Hematopoietic multipotent progenitor cell treated with erythropoietin and hydrocortisone succinate and interleukin-3 and kit ligand, for 6 days (in vitro differentiated cells): ENCODE data around the gene PSAPL1.
A peak's percentile ranks its signal among the peaks of the same experiment; 100 is the strongest.

Experiments
- DNase-seq: peaks from one replicate; pipeline ENCODE4 v3.0.0-alpha.2; 2015

PSAPL1 gene, protein sequence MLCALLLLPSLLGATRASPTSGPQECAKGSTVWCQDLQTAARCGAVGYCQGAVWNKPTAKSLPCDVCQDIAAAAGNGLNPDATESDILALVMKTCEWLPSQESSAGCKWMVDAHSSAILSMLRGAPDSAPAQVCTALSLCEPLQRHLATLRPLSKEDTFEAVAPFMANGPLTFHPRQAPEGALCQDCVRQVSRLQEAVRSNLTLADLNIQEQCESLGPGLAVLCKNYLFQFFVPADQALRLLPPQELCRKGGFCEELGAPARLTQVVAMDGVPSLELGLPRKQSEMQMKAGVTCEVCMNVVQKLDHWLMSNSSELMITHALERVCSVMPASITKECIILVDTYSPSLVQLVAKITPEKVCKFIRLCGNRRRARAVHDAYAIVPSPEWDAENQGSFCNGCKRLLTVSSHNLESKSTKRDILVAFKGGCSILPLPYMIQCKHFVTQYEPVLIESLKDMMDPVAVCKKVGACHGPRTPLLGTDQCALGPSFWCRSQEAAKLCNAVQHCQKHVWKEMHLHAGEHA

GRCh38 chr4:7434766-7435150, at the start of gene PSAPL1:
PSAPL1 (minus strand) TSS chr4:7434930; CDS start chr4:7434879, 51 bp downstream.
- DNase-seq = peak; percentile 4

GRCh38 chr4:7481227-7481626, 46.5 kb upstream of the PSAPL1 start:
- no peak for DNase-seq

DNA sequence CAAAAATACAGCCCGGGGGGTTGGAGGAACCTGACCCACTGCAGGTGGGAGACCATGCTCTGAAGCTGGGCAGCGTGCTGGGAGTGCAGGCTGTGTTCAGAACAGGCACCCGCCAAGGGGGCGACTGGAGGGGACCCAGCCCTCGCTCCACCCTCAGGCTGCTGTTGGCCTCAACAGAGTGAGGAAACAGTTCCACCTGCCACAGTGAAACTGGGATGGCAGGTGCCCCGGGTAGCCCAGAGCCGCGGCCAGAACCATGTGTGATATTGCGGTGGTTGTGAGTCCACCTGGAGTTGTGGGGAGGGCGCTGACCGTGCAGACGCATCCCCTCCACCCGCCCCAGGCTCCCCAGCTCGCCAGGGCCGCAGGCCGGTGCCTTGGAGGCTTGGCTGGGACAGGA, 45.7 kb upstream of the PSAPL1 start:
- DNase-seq = no peak

- DNase-seq = no peak
Measured at GRCh38 chr4:7478665-7479064, 43.9 kb upstream of the PSAPL1 start.

DNA sequence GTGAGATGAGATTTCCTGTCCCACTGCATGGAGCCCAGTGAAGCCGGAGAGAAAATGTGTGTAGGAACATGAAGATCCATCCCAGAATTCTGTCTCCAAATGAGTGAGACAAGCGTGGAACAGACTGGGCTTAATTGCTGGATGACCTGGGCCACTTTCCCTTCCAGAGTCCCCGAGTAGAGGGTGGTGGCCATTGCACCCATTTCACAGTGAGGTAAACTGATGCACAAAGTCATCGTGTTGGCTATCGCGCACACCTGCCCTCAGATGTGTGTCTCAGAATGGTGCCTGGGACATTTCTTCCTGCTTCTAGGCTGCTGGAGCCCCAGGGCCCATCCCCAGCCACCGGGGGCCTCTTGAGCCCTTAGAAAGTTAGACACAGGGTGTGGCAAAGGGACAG, 43.0 kb upstream of the PSAPL1 start:
- DNase-seq = no peak

DNA sequence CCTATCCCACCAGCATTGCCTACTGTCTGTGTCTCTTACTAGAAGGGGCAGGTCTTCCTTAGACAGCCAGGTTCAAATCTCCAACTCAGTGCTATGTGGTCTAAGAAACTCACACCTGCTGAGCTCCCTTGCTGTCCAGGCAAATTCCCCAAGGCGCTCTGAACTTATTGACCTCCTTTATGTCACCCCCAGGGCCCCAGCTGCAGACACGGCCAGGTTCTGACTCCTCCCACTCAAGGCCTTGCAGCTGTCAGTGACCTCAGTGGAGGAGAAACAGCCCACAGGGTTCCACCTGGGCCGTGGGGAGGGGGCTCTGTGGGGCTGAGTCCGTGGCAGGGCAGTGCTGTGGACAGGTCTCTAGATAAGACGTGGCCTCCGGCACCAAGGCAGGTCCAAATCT, 42.1 kb upstream of the PSAPL1 start:
- no peak for DNase-seq

- no peak for DNase-seq
Measured at GRCh38 chr4:7475207-7475606, 40.5 kb upstream of the PSAPL1 start.

DNA sequence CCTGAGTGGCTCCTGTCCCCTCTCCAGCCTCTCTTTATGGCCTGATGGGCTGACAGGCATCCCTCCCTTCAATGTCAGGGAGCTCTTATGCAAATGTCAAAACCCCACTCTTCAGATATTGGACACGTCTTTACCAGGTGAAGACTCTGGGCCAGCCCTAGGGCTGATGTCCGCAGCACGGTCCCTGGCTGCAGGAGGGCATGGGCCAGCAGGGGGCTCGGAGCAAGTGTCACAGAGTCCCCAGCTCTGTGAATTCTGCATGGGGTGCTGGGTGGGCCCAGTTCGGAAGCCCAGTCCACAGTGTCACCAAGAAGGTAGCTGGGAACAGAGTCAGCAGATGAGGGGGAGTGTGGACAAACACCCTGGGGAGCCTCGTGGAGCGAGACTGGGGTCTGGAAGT, 39.6 kb upstream of the PSAPL1 start:
- no peak for DNase-seq

DNA sequence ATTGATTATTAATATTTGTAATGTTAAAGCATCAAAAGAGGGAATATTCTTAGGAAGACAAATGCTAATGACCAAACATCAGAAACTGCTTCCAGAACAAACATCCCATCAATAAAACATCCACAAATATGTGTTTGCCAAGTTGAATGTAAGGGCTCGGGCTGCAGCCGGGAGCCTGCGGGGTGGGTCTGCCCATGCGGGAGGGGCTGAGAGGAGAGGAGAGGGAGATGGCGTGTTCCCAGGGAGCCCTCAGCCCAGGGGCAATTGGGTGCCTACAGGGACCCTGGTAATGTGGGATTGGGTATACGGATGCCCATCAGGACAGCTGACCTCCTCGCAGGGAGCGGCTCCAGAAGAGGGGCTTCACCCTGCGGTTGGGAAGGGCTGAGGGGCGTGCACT, 38.4 kb upstream of the PSAPL1 start:
- no peak for DNase-seq

DNA sequence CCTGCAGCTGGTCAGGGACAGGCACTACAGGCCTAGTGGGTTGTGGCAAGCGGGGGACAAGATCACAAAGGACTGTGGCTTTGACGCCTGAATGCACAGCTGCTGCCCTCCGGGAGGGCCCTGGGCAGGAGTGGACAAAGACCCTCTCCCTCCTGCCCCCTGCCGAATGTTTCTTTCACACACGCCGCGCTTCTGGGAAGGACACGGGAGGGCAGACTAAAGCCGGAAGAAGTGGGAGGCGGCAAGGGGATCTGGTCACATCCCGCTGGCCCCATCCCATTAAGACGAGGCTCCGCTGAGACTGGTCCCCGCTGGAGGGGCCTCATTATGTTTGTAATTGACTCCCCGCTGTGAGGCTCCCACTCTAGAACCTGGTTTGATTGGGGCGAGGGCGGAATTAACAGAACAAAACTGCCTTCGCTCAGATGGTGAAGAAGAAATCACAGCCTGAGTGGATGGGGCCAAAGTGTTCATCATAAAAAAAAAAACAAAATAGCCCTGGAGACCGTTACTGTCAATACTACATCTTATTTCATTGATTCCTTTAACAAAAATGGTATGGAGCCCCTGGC, 37.8 kb upstream of the PSAPL1 start:
- DNase-seq = no peak

- DNase-seq = no peak
Measured at GRCh38 chr4:7470522-7471128, 35.9 kb upstream of the PSAPL1 start.

DNA sequence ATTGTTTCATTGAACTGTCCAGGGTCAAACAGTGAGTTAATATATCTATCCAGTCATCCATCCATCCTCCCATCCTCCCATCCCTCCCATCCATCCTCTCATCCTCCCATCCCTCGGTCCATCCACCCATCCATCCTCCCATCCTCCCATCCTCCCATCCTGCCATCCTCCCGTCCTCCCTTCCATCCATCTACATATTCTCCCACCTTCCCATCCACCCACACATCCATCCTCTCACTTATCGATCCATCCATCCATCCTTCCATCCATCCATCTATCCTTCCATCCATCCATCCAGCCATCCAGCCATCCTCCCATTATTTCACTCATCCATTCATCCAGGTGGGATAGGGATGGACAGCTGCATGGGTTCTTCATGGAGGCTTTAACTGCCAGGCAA, 35.4 kb upstream of the PSAPL1 start:
- no peak for DNase-seq

DNA sequence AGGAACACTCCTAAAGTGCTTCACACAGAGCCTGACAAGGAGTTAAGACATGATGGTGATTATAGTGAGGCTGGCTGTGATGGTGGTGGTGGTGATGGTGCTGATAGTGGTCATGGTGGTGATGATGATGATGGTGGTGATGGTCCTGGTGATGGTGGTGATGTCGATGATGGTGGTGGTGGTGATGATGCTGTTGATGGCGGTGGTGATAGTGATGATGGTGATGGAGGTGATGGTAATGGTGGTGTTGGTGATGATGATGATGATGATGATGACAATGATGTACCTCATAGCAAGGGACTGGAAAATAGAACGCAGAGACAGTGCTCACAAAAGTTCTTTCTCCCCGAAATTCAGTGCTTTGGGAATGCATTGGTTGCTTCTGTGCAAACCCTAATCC, 34.3 kb upstream of the PSAPL1 start:
- no peak for DNase-seq

- no peak for DNase-seq
Measured at GRCh38 chr4:7467471-7467870, 32.7 kb upstream of the PSAPL1 start.

DNA sequence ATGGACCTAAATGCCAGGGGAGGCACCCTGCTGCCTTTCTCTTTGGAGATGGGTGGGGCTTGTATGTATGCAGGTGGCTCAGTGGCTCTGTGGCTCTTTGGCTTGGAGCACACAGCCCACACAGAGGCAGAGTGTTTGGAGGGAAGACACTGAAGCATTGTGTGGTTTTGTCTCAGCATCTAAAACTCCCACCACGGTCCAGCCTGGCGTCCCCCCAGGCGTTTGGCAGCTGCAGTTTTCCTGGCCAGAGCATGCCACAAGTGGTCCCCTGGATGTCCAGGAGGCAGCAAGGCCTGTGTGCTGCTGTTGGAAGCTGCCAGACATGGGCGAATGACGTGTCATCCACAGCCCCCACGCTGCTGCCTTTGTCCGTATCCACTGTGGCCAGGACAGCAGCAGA, 32.2 kb upstream of the PSAPL1 start:
- no peak for DNase-seq

- no peak for DNase-seq
Measured at GRCh38 chr4:7466215-7466614, 31.5 kb upstream of the PSAPL1 start.

- no peak for DNase-seq
Measured at GRCh38 chr4:7465017-7465416, 30.3 kb upstream of the PSAPL1 start.

- DNase-seq = no peak
Measured at GRCh38 chr4:7464259-7464655, 29.5 kb upstream of the PSAPL1 start.

DNA sequence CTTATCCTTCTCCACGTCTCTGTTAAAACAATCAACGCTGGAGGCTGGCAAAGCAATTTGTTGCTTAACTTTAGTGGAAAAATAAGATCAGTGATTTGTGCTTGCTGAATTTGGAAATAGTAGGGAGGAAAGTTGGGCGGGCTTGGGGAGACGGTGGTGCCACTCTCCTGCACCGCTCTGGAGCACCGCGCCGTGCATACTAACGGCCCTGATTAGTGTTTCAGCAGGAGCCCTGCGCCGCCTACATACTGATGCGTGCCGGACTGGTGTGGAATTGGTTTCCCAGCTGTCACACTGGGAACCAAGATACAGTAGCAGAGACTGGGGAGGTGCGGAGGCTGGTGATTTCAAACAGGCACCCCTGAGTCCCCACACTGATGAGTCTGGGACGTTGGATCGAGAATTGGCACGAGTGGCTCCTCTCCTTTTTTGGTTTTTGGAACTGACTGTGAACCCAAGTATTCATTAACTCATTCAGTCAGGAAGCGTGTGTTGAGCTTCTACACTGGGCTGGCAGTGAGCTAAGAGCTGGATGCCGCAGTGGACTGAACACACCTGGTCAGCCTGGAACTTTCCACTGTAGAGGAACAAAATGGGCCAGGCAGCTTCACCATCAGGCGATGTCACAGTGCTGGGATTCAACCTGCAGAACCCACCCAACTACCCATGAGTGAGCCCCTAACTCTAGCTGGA, 29.0 kb upstream of the PSAPL1 start:
- no peak for DNase-seq

GRCh38 chr4:7462509-7462971, 27.8 kb upstream of the PSAPL1 start:
- DNase-seq = no peak

DNA sequence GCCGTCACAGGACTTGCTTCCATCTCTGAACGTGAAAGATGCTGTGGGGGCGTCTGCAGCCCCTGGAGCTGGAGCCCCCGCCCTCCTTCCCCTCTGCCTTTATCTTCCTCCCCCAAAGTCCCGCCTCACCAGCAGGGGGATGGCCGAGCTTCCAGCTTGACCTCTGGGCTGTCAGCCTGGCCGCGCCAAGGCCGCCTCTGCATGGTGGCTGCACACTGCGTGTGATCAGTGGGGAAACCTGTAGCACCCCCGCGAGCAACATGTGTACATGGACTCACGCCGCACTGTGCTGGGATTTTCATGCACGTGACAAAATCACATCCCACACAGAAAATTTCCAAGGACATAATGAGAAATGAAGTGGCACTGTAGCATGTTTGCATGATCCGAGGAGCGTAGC, 26.5 kb upstream of the PSAPL1 start:
- DNase-seq = no peak

DNA sequence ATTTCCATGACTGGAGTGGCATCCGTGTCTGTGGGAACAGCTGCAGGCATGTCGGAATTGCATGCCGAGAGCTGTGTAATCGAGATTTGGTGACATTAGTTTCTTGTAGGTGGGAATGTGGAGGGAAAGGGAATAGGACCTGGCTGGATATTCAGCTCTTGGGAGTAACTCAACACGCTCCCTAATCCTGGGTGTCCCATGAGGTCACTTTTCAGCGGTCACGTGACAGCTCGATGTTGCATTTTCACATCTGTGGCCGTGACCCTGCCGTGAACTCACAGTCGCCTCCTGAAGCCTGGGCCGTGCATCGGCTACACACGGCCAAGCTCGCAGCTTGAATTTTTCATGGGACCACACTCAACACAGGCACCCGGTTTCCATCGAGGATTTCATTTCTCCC, 25.8 kb upstream of the PSAPL1 start:
- DNase-seq = no peak

- no peak for DNase-seq
Measured at GRCh38 chr4:7459471-7459870, 24.7 kb upstream of the PSAPL1 start.

- no peak for DNase-seq
Measured at GRCh38 chr4:7458477-7458876, 23.7 kb upstream of the PSAPL1 start.
